H9 (cell line): Measurements from ENCODE around the gene RBPJ. TPM values are rescaled to one million over a fixed set of nuclear protein-coding genes. Genes with fewer than 3 reads are reported as not detected.
A peak's percentile ranks its signal among the peaks of the same experiment; 100 is the strongest.

Experiments used
- DNase-seq: peaks from one replicate; pipeline ENCODE4 v3.0.0-alpha.2; 2017
- H2AFZ ChIP-seq: one replicate; pipeline ENCODE4 v1.6.1; 2013; ENCODE audit warnings: mild to moderate bottlenecking, low read length, control low read depth, moderate library complexity
- H2AK5ac ChIP-seq: 2 replicates; pipeline ENCODE4 v1.6.1; 2013; ENCODE audit warnings: low read length, control low read depth, mixed read lengths; ENCODE audit not compliant: insufficient read length
- H2BK120ac ChIP-seq: one replicate; pipeline ENCODE4 v1.6.1; 2013; ENCODE audit warnings: low read depth, mild to moderate bottlenecking, low read length, control low read depth, inconsistent platforms; ENCODE audit not compliant: poor library complexity, severe bottlenecking
- H2BK12ac ChIP-seq: 2 replicates; pipeline ENCODE4 v1.6.1; 2013; ENCODE audit warnings: low read length, control low read depth, mixed read lengths, low read depth; ENCODE audit not compliant: insufficient read length
- H2BK15ac ChIP-seq: 2 replicates; pipeline ENCODE4 v1.6.1; 2013; ENCODE audit warnings: low read depth, low read length, control low read depth
- H2BK20ac ChIP-seq: one replicate; pipeline ENCODE4 v1.6.1; 2013; ENCODE audit warnings: low read depth, mild to moderate bottlenecking, low read length, control low read depth, inconsistent platforms; ENCODE audit not compliant: poor library complexity, severe bottlenecking
- H2BK5ac ChIP-seq: 2 replicates; pipeline ENCODE4 v1.6.1; 2013; ENCODE audit warnings: low read length, control low read depth, mixed read lengths; ENCODE audit not compliant: insufficient read length
- H3K14ac ChIP-seq: 2 replicates; pipeline ENCODE4 v1.6.1; 2013; ENCODE audit warnings: low read length, control low read depth; ENCODE audit not compliant: insufficient read depth
- H3K18ac ChIP-seq: 2 replicates; pipeline ENCODE4 v1.6.1; 2013; ENCODE audit warnings: low read depth, mild to moderate bottlenecking, mixed read lengths, low read length, control low read depth; ENCODE audit not compliant: insufficient read length
- H3K23ac ChIP-seq: 2 replicates; pipeline ENCODE4 v1.6.1; 2013; ENCODE audit warnings: low read length, control low read depth, mixed read lengths, low read depth; ENCODE audit not compliant: insufficient read length
- H3K23me2 ChIP-seq: 2 replicates; pipeline ENCODE4 v1.6.1; 2013; ENCODE audit warnings: low read depth, mild to moderate bottlenecking, mixed read lengths, low read length, control low read depth; ENCODE audit not compliant: insufficient read length, poor library complexity, severe bottlenecking
- H3K27ac ChIP-seq: 2 replicates; pipeline ENCODE4 v1.5.1; 2013; ENCODE audit warnings: low read length, control low read depth, mixed read lengths, low read depth; ENCODE audit not compliant: insufficient read length
- H3K27me3 ChIP-seq: 2 replicates; pipeline ENCODE4 v1.6.1; 2013; ENCODE audit warnings: low read length, control low read depth, inconsistent platforms; ENCODE audit not compliant: insufficient read depth
- H3K4ac ChIP-seq: 2 replicates; pipeline ENCODE4 v1.6.1; 2013; ENCODE audit warnings: low read depth, mild to moderate bottlenecking, control low read depth, inconsistent platforms, low read length, moderate library complexity
- H3K4me1 ChIP-seq: 2 replicates; pipeline ENCODE4 v1.6.1; 2013; ENCODE audit warnings: low read length, control low read depth, inconsistent platforms; ENCODE audit not compliant: insufficient read depth
- H3K4me2 ChIP-seq: 2 replicates; pipeline ENCODE4 v1.6.1; 2013; ENCODE audit warnings: low read length, control low read depth, mixed read lengths; ENCODE audit not compliant: insufficient read length, insufficient read depth
- H3K56ac ChIP-seq: 2 replicates; pipeline ENCODE4 v1.6.1; 2013; ENCODE audit warnings: low read depth, mild to moderate bottlenecking, mixed read lengths, low read length, control low read depth; ENCODE audit not compliant: insufficient read length
- H3K79me1 ChIP-seq: 2 replicates; pipeline ENCODE4 v1.6.1; 2013; ENCODE audit warnings: low read depth, mild to moderate bottlenecking, moderate library complexity, low read length, control low read depth, inconsistent platforms; ENCODE audit not compliant: insufficient read depth, poor library complexity, severe bottlenecking
- H3K79me2 ChIP-seq: 2 replicates; pipeline ENCODE4 v1.6.1; 2013; ENCODE audit warnings: low read length, control low read depth, inconsistent platforms; ENCODE audit not compliant: insufficient read depth
- H3K9ac ChIP-seq: 2 replicates; pipeline ENCODE4 v1.6.1; 2013; ENCODE audit warnings: low read length, control low read depth, mixed read lengths; ENCODE audit not compliant: insufficient read length; ENCODE audit errors: extremely low read depth
- H3K9me3 ChIP-seq: one replicate; pipeline ENCODE4 v1.6.1; 2013; ENCODE audit warnings: low read depth, low read length, inconsistent platforms; ENCODE audit not compliant: control insufficient read depth
- H3T11ph ChIP-seq: one replicate; pipeline ENCODE4 v1.6.1; 2013; ENCODE audit warnings: mild to moderate bottlenecking, low read length, control low read depth, inconsistent platforms
- H4K20me1 ChIP-seq: one replicate; pipeline ENCODE4 v1.6.1; 2013; ENCODE audit not compliant: control insufficient read depth, insufficient read length, insufficient read depth
- H4K5ac ChIP-seq: 2 replicates; pipeline ENCODE4 v1.6.1; 2013; ENCODE audit warnings: low read depth, mild to moderate bottlenecking, mixed read lengths, low read length, control low read depth; ENCODE audit not compliant: insufficient read length
- H4K8ac ChIP-seq: replicated peaks from 2 replicates; pipeline ENCODE4 v1.6.1; 2013; ENCODE audit warnings: low read length, control low read depth, mixed read lengths, low read depth; ENCODE audit not compliant: insufficient read length
- H4K91ac ChIP-seq: 2 replicates; pipeline ENCODE4 v1.6.1; 2013; ENCODE audit warnings: low read depth, mild to moderate bottlenecking, moderate library complexity, mixed read lengths, low read length, control low read depth; ENCODE audit not compliant: insufficient read length
- H3K27ac Mint-ChIP-seq, 3 experiments: 2 replicates in 2 of 3; 3 replicates in 1 of 3; pipeline ENCODE4 v1.8.0; 2020 to 2021; ENCODE audit warnings: mixed read lengths in 3 of 3, mild to moderate bottlenecking in 1 of 3, moderate library complexity in 1 of 3
- H3K27me3 Mint-ChIP-seq: 2 replicates; pipeline ENCODE4 v1.8.0; 2021; ENCODE audit warnings: low read depth, mild to moderate bottlenecking, moderate library complexity, mixed read lengths
- H3K36me3 Mint-ChIP-seq, 3 experiments: 2 replicates in 2 of 3; 3 replicates in 1 of 3; pipeline ENCODE4 v1.8.0; 2020 to 2021; ENCODE audit warnings: low read depth in 3 of 3, mixed read lengths in 3 of 3; ENCODE audit not compliant: insufficient read depth in 1 of 3
- H3K4me1 Mint-ChIP-seq, 2 experiments: 2 replicates each; pipeline ENCODE4 v1.8.0; 2020; ENCODE audit warnings: mixed read lengths in 2 of 2
- H3K4me3 Mint-ChIP-seq, 2 experiments: 2 replicates in 1 of 2; 3 replicates in 1 of 2; pipeline ENCODE4 v1.8.0; 2020 to 2021; ENCODE audit warnings: mild to moderate bottlenecking in 2 of 2, mixed read lengths in 2 of 2, moderate library complexity in 1 of 2
- H3K9me3 Mint-ChIP-seq, 2 experiments: 2 replicates in 1 of 2; 3 replicates in 1 of 2; pipeline ENCODE4 v1.8.0; 2020; ENCODE audit warnings: mild to moderate bottlenecking in 2 of 2, mixed read lengths in 2 of 2, moderate library complexity in 1 of 2
- WGBS: extraction: QIAGEN DNeasy Blood & Tissue Kit; methylation state at CpG from one replicate; pipeline ENCODE4 v1.1.7; 2013; ENCODE audit warnings: missing lambda C conversion rate, low lambda C conversion rate, mixed read lengths; ENCODE audit not compliant: insufficient read length; ENCODE audit errors: extremely low coverage; 5-methylcytosine and 5-hydroxymethylcytosine counted together
- total RNA-seq: library from RNA; stranded (reverse); gene quantifications from 2 replicates; pipeline ENCODE4 v1.2.1, GENCODE V29; 2021
- TF ChIP-seq, protein P1 (sequence below): fragments of 200-600 bp; sonication (generic); conservative IDR thresholded peaks from 3 replicates; pipeline ENCODE4 v1.8.0; 2021; ENCODE audit warnings: antibody characterized with exemption, mild to moderate bottlenecking

RBPJ gene
- total RNA-seq, 1 experiment from 2014 or later: 166 TPM

DNA sequence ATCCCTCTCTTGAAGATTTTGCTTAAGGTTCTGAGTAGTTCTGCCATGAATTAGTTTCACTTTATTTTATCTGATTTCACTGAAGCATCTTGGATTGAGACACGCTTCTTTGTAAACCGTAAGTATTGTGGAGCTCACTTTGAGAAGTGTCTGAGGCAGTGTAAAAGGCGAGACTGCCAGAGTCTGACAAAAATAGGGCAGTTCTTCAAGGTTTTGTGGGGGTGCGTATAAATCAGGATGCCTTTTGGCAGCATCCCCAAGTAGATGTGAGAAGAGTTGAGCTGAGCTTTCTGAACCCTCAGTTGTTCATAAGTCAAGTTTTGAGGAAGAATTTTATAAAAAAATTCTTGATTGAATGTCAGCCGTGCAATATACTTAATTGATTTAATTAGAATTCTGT lies 76.3 kb downstream of the RBPJ start:
- Histone ChIP-seq H4K5ac (no peak overlapping the region), H2AK5ac (no peak overlapping the region), H2BK12ac (no peak overlapping the region), H3K14ac (no peak overlapping the region), H3K18ac (no peak overlapping the region), H3K23me2 (no peaks in the 10 kb centered on the region), H3K4ac (no peak overlapping the region), H2BK5ac (no peak overlapping the region), H4K20me1 (no peaks in the 10 kb centered on the region), H3K27ac (no peak overlapping the region), H2BK120ac (no peak overlapping the region), H3T11ph (no peak overlapping the region), H3K9me3 (no peaks in the 10 kb centered on the region), H4K91ac (no peak overlapping the region), H4K8ac (no peak overlapping the region), H3K4me1 (peaks cover 2% of the 10 kb centered on the region; the same call in 1 of the 2 replicates), H2AFZ (no peak overlapping the region), H3K56ac (no peak overlapping the region), H2BK20ac (no peak overlapping the region), H3K23ac (no peak overlapping the region), H3K79me1 (no peaks in the 10 kb centered on the region), H3K27me3 (no peaks in the 10 kb centered on the region), H3K79me2 (no peaks in the 10 kb centered on the region), H2BK15ac (no peak overlapping the region), H3K4me2 (no peak overlapping the region), H3K9ac (no peak overlapping the region)
- Mint-ChIP-seq H3K36me3 (peaks cover 20 to 58% (median 45%) of the 10 kb centered on the region in 3 experiments; a peak in 6 of 7 replicates), H3K4me1 (peaks cover 35 to 54% of the 10 kb centered on the region in 2 experiments), H3K27me3 (no peaks in the 10 kb centered on the region), H3K9me3 (no peaks in the 10 kb centered on the region; a peak in 1 of 5 replicates), H3K4me3 (no peak overlapping the region), H3K27ac (peak overlapping the region in 1 of 3 experiments; percentile 71; a peak in 2 of 7 replicates)
- TF ChIP-seq, protein P1, sequence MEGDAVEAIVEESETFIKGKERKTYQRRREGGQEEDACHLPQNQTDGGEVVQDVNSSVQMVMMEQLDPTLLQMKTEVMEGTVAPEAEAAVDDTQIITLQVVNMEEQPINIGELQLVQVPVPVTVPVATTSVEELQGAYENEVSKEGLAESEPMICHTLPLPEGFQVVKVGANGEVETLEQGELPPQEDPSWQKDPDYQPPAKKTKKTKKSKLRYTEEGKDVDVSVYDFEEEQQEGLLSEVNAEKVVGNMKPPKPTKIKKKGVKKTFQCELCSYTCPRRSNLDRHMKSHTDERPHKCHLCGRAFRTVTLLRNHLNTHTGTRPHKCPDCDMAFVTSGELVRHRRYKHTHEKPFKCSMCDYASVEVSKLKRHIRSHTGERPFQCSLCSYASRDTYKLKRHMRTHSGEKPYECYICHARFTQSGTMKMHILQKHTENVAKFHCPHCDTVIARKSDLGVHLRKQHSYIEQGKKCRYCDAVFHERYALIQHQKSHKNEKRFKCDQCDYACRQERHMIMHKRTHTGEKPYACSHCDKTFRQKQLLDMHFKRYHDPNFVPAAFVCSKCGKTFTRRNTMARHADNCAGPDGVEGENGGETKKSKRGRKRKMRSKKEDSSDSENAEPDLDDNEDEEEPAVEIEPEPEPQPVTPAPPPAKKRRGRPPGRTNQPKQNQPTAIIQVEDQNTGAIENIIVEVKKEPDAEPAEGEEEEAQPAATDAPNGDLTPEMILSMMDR: no peak
- no peak for DNase-seq
- WGBS: no CpG with 5 or more reads among the region's 5 CpGs
